ENCODE results near the gene MRPS10.

Gene MRPS10

GRCh38 chr6:42217519-42218367 is at the start of gene MRPS10:
MRPS10 (minus strand) TSS chr6:42217861; CDS start chr6:42217849, 12 bp downstream.
- H3K4me3 ChIP-seq (ENCODE audit: low read length), result peak within 1 kb of the TSS; percentile 99
- TF ChIP-seq ZNF274 (IDR thresholded peaks at IDR 0.05; ENCODE audit: low read depth, low read length), result no peak

DNA sequence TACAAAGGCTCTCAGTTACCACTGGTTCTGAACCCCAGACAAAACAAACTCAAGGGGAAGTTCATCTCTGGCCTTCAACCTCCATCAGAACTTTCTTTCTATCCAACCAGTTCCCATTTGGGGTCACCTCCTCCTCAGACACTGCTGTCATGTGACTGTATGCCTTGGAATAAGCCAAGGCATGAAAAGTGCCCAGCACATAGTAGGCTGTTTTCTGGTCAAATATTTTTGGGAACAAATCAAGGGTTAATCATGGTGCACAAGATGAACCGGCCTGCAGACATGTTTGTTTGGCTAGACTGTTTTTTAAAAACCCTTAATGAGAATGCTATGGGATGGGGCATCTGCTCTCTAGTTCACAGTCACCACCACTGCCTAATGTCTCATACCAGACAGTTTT is 48.9 kb upstream of the MRPS10 start:
- no peak overlapping the region for H3K4me3 ChIP-seq (ENCODE audit: low read length)
- TF ChIP-seq ZNF274 (IDR thresholded peaks at IDR 0.05; ENCODE audit: low read depth, low read length), result no peak

DNA sequence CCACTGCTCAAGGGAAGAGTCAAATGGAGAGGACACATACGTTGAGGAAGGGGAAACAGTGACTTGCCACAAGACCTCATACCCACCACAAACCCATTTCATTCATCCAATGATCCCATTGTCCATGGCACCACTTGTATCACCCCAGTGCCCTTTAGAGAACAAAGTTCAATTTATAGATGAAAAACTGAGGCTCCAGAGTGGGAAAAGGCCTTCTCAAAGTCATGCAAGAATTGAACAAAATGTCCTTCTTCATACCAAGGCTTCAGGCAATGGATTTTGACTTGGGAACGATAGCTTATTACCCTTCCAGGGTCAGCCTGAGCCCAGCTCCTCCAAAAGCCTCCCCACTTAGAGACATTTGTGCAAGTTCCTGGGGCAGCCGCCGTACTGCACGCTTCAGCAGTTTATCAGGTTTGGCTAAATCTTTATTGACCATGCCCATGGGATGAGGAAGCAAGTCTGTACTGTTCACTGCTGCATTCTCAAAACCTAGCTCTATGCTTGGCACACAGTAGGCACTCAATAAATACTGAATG is 47.3 kb upstream of the MRPS10 start:
- H3K4me3 ChIP-seq (ENCODE audit: low read length), result no peak overlapping the region
- no peak for TF ChIP-seq ZNF274 (IDR thresholded peaks at IDR 0.05; ENCODE audit: low read depth, low read length)

- no peak overlapping the region for H3K4me3 ChIP-seq (ENCODE audit: low read length)
- TF ChIP-seq ZNF274 (IDR thresholded peaks at IDR 0.05; ENCODE audit: low read depth, low read length), result no peak
Measured at GRCh38 chr6:42264162-42264851, 46.6 kb upstream of the MRPS10 start.

- no peak for TF ChIP-seq ZNF274 (IDR thresholded peaks at IDR 0.05; ENCODE audit: low read depth, low read length)
- H3K4me3 ChIP-seq (ENCODE audit: low read length), result no peak overlapping the region
Measured at GRCh38 chr6:42263165-42263728, 45.6 kb upstream of the MRPS10 start.

GRCh38 chr6:42260972-42261371 is 43.3 kb upstream of the MRPS10 start:
- H3K4me3 ChIP-seq (ENCODE audit: low read length), result no peak overlapping the region
- TF ChIP-seq ZNF274 (IDR thresholded peaks at IDR 0.05; ENCODE audit: low read depth, low read length), result no peak

- H3K4me3 ChIP-seq (ENCODE audit: low read length), result no peak overlapping the region
Measured at GRCh38 chr6:42260396-42260888, 42.8 kb upstream of the MRPS10 start.

DNA sequence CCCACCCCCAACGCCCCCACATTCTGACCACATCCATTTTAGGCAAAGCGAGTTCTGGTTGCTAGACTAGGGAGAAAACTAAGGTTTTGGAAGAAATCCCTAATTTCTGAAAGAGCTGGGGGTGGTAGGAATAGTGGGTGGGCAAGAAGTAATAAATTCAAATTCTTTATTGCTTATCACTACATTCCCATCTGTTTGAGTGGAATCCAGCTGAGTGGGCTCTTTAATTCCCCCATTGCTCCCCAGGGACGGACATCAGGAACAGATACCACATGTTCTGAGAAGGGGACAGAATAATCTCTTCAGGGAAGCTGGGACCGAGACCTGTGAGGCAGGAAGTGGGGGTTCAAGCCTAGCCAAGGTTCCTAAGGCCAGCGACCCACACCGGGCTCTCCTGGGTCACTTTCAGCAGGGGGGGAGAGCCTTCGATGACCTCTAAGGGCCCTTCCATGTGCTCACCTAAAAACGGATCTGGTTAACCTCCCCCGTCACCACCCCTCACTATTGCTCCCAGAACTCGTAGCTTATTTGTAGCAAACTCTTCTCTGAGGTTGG is 42.3 kb upstream of the MRPS10 start:
- no peak overlapping the region for H3K4me3 ChIP-seq (ENCODE audit: low read length)
- no peak for TF ChIP-seq ZNF274 (IDR thresholded peaks at IDR 0.05; ENCODE audit: low read depth, low read length)

More at GRCh38 chr6:42260396-42260888, 42.8 kb upstream of the MRPS10 start:
- TF ChIP-seq ZNF274 (IDR thresholded peaks at IDR 0.05; ENCODE audit: low read depth, low read length), result no peak

DNA sequence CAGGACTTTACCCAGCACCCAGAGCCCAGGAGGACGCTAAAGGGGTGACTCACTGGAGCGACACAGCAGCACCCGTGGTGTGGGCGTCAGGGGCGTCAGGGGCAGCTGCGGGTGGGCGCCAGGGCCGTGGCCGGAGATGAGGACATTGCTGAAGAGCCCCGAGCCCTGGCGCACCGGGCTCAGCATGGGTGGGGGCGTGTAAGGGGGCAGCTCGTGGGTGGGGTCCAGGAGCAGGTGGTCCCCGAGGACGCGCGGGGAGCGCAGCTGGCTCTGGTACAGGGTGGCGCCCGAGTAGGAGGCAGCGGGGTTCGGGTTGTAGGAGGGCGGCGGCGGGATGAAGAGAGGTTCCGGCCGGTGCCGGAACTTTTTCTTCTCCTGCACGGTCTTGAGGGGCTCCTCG is 41.6 kb upstream of the MRPS10 start:
- H3K4me3 ChIP-seq (ENCODE audit: low read length), result no peak overlapping the region
- TF ChIP-seq ZNF274 (IDR thresholded peaks at IDR 0.05; ENCODE audit: low read depth, low read length), result no peak

- H3K4me3 ChIP-seq (ENCODE audit: low read length), result no peak overlapping the region
- TF ChIP-seq ZNF274 (IDR thresholded peaks at IDR 0.05; ENCODE audit: low read depth, low read length), result no peak
Measured at GRCh38 chr6:42257614-42258013, 40.0 kb upstream of the MRPS10 start.

DNA sequence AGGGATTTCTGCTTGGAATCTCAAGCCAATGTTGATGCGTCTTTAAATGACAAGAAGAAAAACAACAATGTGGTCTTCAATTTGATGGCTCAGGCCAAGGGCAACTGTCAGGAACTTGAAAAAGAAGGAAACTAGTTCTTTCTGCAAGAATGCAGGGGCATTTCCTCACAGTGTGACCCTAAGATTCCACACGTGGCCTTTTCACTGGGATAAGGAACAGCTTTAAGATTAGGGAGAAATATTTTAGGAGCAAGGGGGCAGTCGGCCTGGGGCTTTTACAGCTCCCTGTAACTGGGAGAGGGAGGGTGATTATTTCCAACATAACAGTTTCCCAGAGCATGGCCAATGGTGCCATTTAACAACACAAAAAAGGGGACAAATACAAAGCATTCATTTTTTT is 39.4 kb upstream of the MRPS10 start:
- no peak overlapping the region for H3K4me3 ChIP-seq (ENCODE audit: low read length)
- TF ChIP-seq ZNF274 (IDR thresholded peaks at IDR 0.05; ENCODE audit: low read depth, low read length), result no peak

- H3K4me3 ChIP-seq (ENCODE audit: low read length), result no peak overlapping the region
- no peak for TF ChIP-seq ZNF274 (IDR thresholded peaks at IDR 0.05; ENCODE audit: low read depth, low read length)
Measured at GRCh38 chr6:42255050-42255449, 37.4 kb upstream of the MRPS10 start.

GRCh38 chr6:42254505-42254904 is 36.8 kb upstream of the MRPS10 start:
- TF ChIP-seq ZNF274 (IDR thresholded peaks at IDR 0.05; ENCODE audit: low read depth, low read length), result no peak
- H3K4me3 ChIP-seq (ENCODE audit: low read length), result no peak overlapping the region
